ENCODE results near the gene TLR3.
"Not testable (repeated sequence)": the region's sequence is repeated elsewhere in the genome, so short reads cannot be mapped to it uniquely, and the experiment has no call there.

Gene TLR3

GRCh38 chr4:186068581-186069348, at the start of gene TLR3:
TSS of gene TLR3 (plus strand) at chr4:186069156. CDS start at chr4:186076620, 7,464 bp downstream.
- no peak for DNase-seq

GRCh38 chr4:186019269-186019668, 49.7 kb upstream of the TLR3 start:
- DNase-seq: no peak

- no peak for DNase-seq
These were observed 48.7 kb upstream of the TLR3 start for GRCh38 chr4:186020106-186020792.

GRCh38 chr4:186020793-186021407, 48.1 kb upstream of the TLR3 start:
- no peak for DNase-seq

GRCh38 chr4:186021461-186022167, 47.3 kb upstream of the TLR3 start:
- no peak for DNase-seq

GRCh38 chr4:186023975-186024374, 45.0 kb upstream of the TLR3 start:
- DNase-seq: no peak

GRCh38 chr4:186024637-186025407, 44.1 kb upstream of the TLR3 start:
- DNase-seq: no peak

GRCh38 chr4:186025408-186025690, 43.6 kb upstream of the TLR3 start:
- no peak for DNase-seq

- DNase-seq: no peak
These were observed 41.6 kb upstream of the TLR3 start for GRCh38 chr4:186027405-186027804.

GRCh38 chr4:186029571-186030398, 39.2 kb upstream of the TLR3 start:
- no peak for DNase-seq

- no peak for DNase-seq
These were observed 38.6 kb upstream of the TLR3 start for GRCh38 chr4:186030399-186030775.

- no peak for DNase-seq
These were observed 38.2 kb upstream of the TLR3 start for GRCh38 chr4:186030795-186031194.

- DNase-seq: no peak
These were observed 36.7 kb upstream of the TLR3 start for GRCh38 chr4:186032259-186032658.

- no peak for DNase-seq
These were observed 35.9 kb upstream of the TLR3 start for GRCh38 chr4:186033027-186033426.

GRCh38 chr4:186034613-186035012, 34.3 kb upstream of the TLR3 start:
- not testable (repeated sequence) for DNase-seq

- DNase-seq: no peak
These were observed 31.9 kb upstream of the TLR3 start for GRCh38 chr4:186036976-186037581.

- DNase-seq: no peak
These were observed 31.0 kb upstream of the TLR3 start for GRCh38 chr4:186037692-186038658.

GRCh38 chr4:186039697-186040096, 29.3 kb upstream of the TLR3 start:
- DNase-seq: no peak

- DNase-seq: no peak
These were observed 28.6 kb upstream of the TLR3 start for GRCh38 chr4:186040316-186040715.

- DNase-seq: not testable (repeated sequence)
These were observed 21.5 kb upstream of the TLR3 start for GRCh38 chr4:186047501-186047900.

Data from CD4-positive, alpha-beta T cell treated with Interleukin-15 for 1 hour (primary cell).